Measurements from ENCODE around the gene G6PC3.
"Not testable (repeated sequence)": the region's sequence is repeated elsewhere in the genome, so short reads cannot be mapped to it uniquely, and the experiment has no call there.

The G6PC3 gene

GRCh38 chr17:44108440-44109311, 38.1 kb downstream of the G6PC3 start:
- no peak for DNase-seq (ENCODE audit: low read depth in 3 of 3)

- no peak for DNase-seq (ENCODE audit: low read depth in 3 of 3)
These were observed 38.7 kb downstream of the G6PC3 start for GRCh38 chr17:44109312-44109630.

GRCh38 chr17:44110011-44110686, 39.6 kb downstream of the G6PC3 start:
- no peak for DNase-seq (ENCODE audit: low read depth in 3 of 3)

- DNase-seq (ENCODE audit: low read depth in 3 of 3): peak; percentile 17 to 43 (median 32)
These were observed 40.5 kb downstream of the G6PC3 start for GRCh38 chr17:44110823-44111633.

GRCh38 chr17:44111777-44112176, 41.2 kb downstream of the G6PC3 start:
- no peak for DNase-seq (ENCODE audit: low read depth in 3 of 3)

- no peak for DNase-seq (ENCODE audit: low read depth in 3 of 3)
These were observed 42.0 kb downstream of the G6PC3 start for GRCh38 chr17:44112284-44113280.

- no peak for DNase-seq (ENCODE audit: low read depth in 3 of 3)
These were observed 42.8 kb downstream of the G6PC3 start for GRCh38 chr17:44113382-44113781.

DNA sequence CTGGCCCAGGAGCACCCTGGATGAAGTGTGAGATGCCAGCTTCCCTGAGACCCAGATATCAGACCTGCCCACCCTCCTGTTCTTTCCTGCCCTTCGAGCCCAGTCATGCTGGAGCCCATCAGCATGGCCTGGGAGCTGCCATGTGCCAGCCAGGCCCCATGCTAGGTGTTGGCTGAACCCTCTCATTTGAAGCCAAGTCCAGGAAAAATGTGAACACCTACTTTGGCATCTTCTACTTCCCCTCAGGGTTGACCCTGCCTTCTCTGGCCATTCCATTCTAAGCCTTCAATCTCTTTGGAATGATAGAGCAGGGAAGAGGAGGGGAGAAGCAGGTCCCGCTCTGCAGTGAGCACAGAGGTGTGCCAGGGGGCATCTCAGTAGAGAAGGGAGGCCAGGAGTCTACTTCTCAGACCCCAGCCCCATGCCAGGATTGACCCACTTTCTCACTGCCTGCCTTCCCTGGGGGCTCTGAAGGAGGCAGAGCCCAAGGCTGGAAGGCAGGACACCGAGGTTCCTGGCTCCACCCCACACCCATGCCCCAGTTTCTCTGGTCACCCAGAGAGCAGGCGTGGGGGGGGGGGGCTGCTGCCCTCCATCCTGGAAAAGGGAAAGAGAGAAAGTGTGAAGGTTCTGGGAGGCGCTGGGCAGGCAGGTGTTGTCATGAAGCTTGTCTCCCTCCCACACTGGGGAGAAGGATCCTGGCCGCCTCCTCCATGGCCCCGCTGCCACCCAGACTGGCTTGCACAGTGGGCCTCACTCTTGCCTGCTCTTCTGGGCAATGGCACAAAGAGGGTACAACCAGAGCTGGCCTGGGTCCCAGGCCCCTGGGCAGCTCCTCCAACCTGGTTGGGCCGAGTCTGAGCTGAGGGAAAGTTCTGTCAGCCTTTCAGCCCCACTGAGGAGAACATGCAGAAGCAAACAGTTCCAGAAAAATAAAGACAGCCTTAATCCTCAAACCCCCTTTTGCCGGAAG, 43.6 kb downstream of the G6PC3 start:
- DNase-seq (ENCODE audit: low read depth in 3 of 3): no peak

GRCh38 chr17:44115585-44116415, 45.3 kb downstream of the G6PC3 start:
- no peak for DNase-seq (ENCODE audit: low read depth in 3 of 3)

- no peak for DNase-seq (ENCODE audit: low read depth in 3 of 3)
These were observed 46.8 kb downstream of the G6PC3 start for GRCh38 chr17:44117351-44117750.

- DNase-seq (ENCODE audit: low read depth in 3 of 3): no peak
These were observed 48.0 kb downstream of the G6PC3 start for GRCh38 chr17:44118427-44119050.

GRCh38 chr17:44119062-44119461, 48.5 kb downstream of the G6PC3 start:
- no peak for DNase-seq (ENCODE audit: low read depth in 3 of 3)

GRCh38 chr17:44119798-44120197, 49.3 kb downstream of the G6PC3 start:
- DNase-seq (ENCODE audit: low read depth in 3 of 3): no peak

GRCh38 chr17:44120281-44120680, 49.7 kb downstream of the G6PC3 start:
- DNase-seq (ENCODE audit: low read depth in 3 of 3): not testable (repeated sequence)

DNA sequence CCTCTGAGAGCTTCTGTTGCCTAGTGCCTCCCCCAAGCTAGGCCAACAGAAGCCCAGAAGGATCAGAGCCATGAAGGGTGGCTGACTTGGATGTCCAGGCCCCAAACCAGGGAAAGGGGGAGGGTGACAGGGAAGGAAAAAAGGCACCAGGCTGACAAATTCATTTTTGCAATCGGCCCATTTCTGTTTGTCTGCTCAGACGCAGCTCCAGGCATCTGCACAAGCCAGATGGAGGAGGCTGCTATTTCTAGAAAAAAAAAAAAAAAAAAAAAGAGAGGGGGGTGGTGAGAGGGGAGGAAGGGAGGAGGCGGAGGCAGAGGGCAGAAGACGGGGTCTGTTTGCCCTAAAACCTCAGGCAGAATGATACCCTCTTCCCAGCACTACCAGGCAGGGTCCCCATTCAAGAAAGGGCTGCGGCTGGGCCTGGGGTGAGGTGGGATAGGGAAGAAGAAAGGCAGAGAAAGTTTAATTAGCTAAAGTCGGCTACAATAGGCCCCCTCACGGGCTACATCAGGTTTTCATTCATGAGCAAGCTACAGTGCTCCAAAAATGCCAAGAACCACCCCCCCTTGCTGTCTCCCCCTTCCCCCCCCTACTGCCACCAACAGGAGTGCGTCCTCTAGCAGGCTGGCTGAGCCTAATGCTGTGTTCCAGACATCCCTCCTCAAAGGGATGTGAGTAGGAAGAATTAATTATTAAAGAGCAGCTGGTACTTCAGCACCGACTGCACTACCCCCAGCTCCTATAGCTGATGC, 50.5 kb downstream of the G6PC3 start:
- no peak for DNase-seq (ENCODE audit: low read depth in 3 of 3)

- DNase-seq (ENCODE audit: low read depth in 3 of 3): no peak
These were observed 51.7 kb downstream of the G6PC3 start for GRCh38 chr17:44121997-44122815.

- no peak for DNase-seq (ENCODE audit: low read depth in 3 of 3)
These were observed 52.4 kb downstream of the G6PC3 start for GRCh38 chr17:44122816-44123355.
